ENCODE data around the gene USB1.

DNA sequence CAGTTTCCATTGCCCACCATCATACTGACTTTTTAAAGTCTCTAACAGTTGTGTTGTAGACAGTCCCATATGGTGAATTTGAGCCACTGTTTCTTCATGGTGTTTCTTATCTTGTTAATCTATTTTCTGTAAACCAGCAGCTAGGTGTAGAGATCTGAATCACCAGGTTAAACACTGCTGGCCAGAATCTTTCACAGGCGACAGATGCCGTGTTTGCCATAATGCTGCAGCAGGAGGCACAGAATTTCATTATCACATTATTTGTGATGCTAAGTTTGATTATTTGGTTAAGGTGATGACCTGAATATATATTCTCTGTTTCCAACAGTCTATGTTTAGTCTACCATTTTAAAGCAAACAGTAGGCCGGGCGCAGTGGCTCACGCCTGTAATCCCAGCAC, 18.8 kb upstream of the USB1 start:
- TF ChIP-seq EZH2 (IDR thresholded peaks at IDR 0.05; ENCODE audit: low read depth) = no peak
- TF ChIP-seq, protein P1, sequence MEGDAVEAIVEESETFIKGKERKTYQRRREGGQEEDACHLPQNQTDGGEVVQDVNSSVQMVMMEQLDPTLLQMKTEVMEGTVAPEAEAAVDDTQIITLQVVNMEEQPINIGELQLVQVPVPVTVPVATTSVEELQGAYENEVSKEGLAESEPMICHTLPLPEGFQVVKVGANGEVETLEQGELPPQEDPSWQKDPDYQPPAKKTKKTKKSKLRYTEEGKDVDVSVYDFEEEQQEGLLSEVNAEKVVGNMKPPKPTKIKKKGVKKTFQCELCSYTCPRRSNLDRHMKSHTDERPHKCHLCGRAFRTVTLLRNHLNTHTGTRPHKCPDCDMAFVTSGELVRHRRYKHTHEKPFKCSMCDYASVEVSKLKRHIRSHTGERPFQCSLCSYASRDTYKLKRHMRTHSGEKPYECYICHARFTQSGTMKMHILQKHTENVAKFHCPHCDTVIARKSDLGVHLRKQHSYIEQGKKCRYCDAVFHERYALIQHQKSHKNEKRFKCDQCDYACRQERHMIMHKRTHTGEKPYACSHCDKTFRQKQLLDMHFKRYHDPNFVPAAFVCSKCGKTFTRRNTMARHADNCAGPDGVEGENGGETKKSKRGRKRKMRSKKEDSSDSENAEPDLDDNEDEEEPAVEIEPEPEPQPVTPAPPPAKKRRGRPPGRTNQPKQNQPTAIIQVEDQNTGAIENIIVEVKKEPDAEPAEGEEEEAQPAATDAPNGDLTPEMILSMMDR (conservative IDR thresholded peaks at IDR 0.05) = no peak
